Measurements from ENCODE around the gene ZFYVE9.
A peak's percentile ranks its signal among the peaks of the same experiment; 100 is the strongest.
"Not testable (repeated sequence)": the region's sequence is repeated elsewhere in the genome, so short reads cannot be mapped to it uniquely, and the experiment has no call there.

ZFYVE9 gene

DNA sequence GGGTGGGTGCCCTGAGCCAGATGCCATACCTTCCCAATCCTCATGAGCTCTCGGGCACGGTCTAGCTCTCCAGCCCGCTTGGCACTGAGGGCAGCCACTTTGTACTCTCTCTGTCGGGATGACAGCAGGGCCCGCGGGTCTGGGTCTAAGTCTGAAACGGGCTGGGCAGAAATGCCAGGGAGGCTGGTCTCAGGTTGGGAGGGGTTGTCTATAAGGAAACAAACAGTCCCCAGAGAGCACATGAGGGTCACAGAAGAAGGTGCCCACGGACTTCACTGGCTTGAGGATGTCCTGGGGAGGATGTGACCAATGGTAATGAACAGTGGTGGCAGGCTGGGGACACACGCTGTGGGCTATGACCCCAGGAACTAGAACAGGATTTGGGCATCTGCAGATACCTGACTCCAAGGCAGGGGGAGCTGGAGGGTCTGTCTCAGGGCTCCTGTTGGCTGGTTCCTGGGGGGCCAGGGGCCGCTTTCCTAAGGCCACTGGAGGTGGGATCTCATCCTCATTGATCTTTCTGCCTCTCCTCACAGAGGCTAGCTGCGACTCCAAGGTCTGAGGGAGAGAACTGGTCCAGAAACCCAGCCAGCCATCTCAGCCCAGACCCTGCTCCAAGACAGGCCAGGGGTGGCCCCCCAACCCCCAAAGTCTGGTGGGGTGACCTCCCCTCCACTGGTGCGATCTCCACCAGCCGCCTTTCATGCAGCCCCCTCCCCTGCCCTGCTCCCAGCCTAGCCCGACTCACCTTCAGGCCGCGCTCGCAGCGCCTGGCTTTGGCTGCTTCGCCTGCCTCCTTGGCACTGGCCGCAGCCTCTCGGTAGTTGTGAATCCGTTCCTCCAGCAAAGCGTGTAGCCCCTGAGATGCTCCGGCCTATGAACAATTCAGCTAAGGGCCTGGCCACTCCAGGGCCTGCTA, 218.0 kb downstream of the ZFYVE9 start:
- TF ChIP-seq GATA1 (IDR thresholded peaks at IDR 0.05; ENCODE audit: low read depth, low read length) (no peak), POLR2A (IDR thresholded peaks at IDR 0.05; ENCODE audit: low read length) (no peak)
- DNase-seq: no peak

DNA sequence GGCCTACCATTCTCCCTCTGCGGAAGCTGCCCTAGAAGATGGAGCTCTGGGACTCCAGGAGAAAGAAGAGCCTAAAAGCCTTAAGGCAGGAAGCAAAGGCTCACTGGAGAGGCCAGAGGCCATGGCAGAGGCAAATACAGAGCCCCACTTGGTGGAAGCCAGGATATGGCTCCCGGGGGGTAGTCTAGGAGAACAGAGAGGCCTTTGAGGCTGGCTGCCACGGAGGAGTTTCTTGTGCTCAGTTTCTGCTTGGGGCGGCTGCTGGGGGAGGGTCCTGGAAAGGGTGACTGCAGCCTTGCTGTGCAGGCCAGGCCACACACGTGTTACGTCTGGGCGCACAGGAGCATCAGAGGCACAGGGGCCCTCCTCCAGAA, 218.7 kb downstream of the ZFYVE9 start:
- TF ChIP-seq POLR2A (IDR thresholded peaks at IDR 0.05; ENCODE audit: low read length): no peak
- TF ChIP-seq GATA1 (IDR thresholded peaks at IDR 0.05; ENCODE audit: low read depth, low read length): no peak
- no peak for DNase-seq

- peak; percentile 14 to 35 for DNase-seq
These were observed 222.4 kb downstream of the ZFYVE9 start for GRCh38 chr1:52364235-52364839.

GRCh38 chr1:52365071-52365745, 223.3 kb downstream of the ZFYVE9 start:
- DNase-seq: peak; percentile 74 to 83
- TF ChIP-seq POLR2A (IDR thresholded peaks at IDR 0.05; ENCODE audit: low read length): no peak
- no peak for TF ChIP-seq GATA1 (IDR thresholded peaks at IDR 0.05; ENCODE audit: low read depth, low read length)

More at GRCh38 chr1:52364235-52364839, 222.4 kb downstream of the ZFYVE9 start:
- no peak for TF ChIP-seq POLR2A (IDR thresholded peaks at IDR 0.05; ENCODE audit: low read length)
- no peak for TF ChIP-seq GATA1 (IDR thresholded peaks at IDR 0.05; ENCODE audit: low read depth, low read length)

- no peak for TF ChIP-seq GATA1 (IDR thresholded peaks at IDR 0.05; ENCODE audit: low read depth, low read length)
- peak; percentile 81 for TF ChIP-seq POLR2A (IDR thresholded peaks at IDR 0.05; ENCODE audit: low read length)
- DNase-seq: peak; percentile 98 to 99
These were observed 224.0 kb downstream of the ZFYVE9 start, which contains the start of gene CC2D1B for GRCh38 chr1:52365746-52366516. Gene CC2D1B, minus strand, starts transcription at chr1:52366205. Its CDS starts 1,585 bp downstream, at chr1:52364620.

DNA sequence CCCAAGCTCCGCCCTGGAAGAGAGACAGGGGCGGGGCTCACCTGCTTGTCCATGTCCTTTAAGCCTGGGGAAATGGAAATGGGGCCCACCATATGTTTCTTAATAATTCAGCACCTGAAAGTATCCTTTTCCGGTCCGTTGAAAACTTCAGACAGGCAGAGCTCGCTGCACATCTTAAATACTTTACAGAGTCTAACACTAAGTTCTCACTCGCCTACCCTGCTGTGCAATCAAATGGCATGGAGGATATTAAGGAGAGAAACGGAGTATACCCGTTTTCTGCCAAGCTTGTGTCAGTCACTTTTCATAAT, 224.6 kb downstream of the ZFYVE9 start:
- TF ChIP-seq POLR2A (IDR thresholded peaks at IDR 0.05; ENCODE audit: low read length) (no peak), GATA1 (IDR thresholded peaks at IDR 0.05; ENCODE audit: low read depth, low read length) (no peak)
- no peak for DNase-seq

- DNase-seq: no peak
These were observed 225.4 kb downstream of the ZFYVE9 start for GRCh38 chr1:52367272-52367671.

DNA sequence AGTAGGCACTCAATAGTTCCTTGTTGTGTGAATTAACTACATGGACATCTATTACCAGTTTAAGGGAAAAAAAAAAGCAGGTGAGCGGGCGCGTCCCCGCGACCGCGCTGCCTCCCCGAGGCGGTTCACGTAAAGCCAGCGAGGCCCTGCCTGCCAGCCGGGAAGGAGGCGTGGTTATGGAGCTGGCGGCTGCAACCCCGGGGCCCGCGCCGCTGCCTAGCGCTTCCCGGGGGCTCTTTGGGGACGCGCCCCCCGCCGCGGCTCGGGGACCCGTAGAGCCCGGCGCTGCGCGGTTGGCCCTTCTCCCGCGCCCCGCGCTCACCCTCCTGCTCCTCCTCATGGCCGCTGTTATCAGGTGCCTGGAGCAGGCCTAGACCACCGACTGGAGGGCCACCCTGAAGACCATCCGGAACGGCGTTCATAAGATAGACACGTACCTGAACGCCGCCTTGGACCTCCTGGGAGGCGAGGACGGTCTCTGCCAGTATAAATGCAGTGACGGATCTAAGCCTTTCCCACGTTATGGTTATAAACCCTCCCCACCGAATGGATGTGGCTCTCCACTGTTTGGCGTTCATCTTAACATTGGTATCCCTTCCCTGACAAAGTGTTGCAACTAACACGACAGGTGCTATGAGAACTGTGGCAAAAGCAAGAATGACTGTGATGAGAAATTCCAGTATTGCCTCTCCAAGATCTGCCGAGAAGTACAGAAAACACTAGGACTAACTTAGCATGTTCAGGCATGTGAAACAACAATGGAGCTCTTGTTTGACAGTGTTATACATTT, 226.7 kb downstream of the ZFYVE9 start:
- DNase-seq: peak; percentile 70 to 74
- TF ChIP-seq GATA1 (IDR thresholded peaks at IDR 0.05; ENCODE audit: low read depth, low read length) (no peak), POLR2A (IDR thresholded peaks at IDR 0.05; ENCODE audit: low read length) (peak; percentile 15)

More at GRCh38 chr1:52367272-52367671, 225.4 kb downstream of the ZFYVE9 start:
- TF ChIP-seq GATA1 (IDR thresholded peaks at IDR 0.05; ENCODE audit: low read depth, low read length) (no peak), POLR2A (IDR thresholded peaks at IDR 0.05; ENCODE audit: low read length) (no peak)

DNA sequence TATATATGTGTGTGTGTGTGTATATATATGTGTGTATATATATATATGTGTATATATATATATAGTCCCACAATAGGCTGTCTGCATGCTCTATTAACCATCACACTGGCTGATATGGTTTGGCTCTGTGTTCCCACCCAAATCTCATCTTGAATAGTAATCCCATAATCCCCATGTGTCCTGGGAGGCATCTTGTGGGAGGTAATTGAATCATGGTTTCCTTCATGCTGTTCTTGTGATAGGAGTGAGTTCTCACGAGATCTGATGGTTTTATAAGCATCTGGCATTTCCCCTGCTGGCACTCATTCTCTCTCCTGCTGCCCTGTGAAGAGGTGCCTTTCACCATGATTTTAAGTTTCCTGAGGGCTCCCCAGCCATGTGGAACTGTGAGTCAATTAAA, 228.0 kb downstream of the ZFYVE9 start:
- not testable (repeated sequence) for DNase-seq

DNA sequence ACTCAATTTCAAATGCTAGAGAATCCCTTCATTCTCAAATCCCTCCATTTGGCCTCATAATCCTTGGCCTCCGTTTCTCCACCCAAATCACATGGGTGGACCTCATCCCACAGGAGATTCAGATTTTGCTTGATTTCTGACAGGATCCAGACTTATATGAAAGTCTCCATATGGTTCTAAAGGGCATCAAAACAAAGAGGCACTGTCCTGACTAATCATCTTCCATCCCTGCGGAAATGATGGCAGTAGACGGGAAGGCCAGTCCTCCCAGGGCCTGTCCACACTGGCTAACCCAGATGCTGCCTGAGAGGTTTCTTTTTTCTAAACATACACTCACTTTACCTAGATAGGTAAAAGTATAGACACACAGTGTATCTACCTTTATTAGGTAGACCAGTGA, 243.5 kb downstream of the ZFYVE9 start:
- no peak for TF ChIP-seq POLR2A (IDR thresholded peaks at IDR 0.05; ENCODE audit: low read length)
- no peak for TF ChIP-seq GATA1 (IDR thresholded peaks at IDR 0.05; ENCODE audit: low read depth, low read length)
- DNase-seq: no peak

- TF ChIP-seq POLR2A (IDR thresholded peaks at IDR 0.05; ENCODE audit: low read length) (no peak), GATA1 (IDR thresholded peaks at IDR 0.05; ENCODE audit: low read depth, low read length) (no peak)
- DNase-seq: no peak
These were observed 244.6 kb downstream of the ZFYVE9 start for GRCh38 chr1:52386458-52386857.

- TF ChIP-seq POLR2A (IDR thresholded peaks at IDR 0.05; ENCODE audit: low read length) (no peak), GATA1 (IDR thresholded peaks at IDR 0.05; ENCODE audit: low read depth, low read length) (no peak)
- DNase-seq: no peak
These were observed 251.3 kb downstream of the ZFYVE9 start for GRCh38 chr1:52393174-52393573.

Measured in erythroblast (primary cell).